Measurements from ENCODE around the gene MEGF11.

- TF ChIP-seq CTCF (IDR thresholded peaks at IDR 0.05; ENCODE audit: insufficient read depth, low read length) (no peak), GABPA (IDR thresholded peaks at IDR 0.05; ENCODE audit: low read depth) (no peak), POLR2AphosphoS5 (IDR thresholded peaks at IDR 0.05; ENCODE audit: low read depth) (no peak), REST (IDR thresholded peaks at IDR 0.05; ENCODE audit: insufficient replicate concordance, low read depth) (no peak), SPI1 (IDR thresholded peaks at IDR 0.05; ENCODE audit: borderline replicate concordance, low read depth) (no peak)
These were observed 350.1 kb downstream of the MEGF11 start for GRCh38 chr15:65903296-65904073.
